LNCAP (cell line): ENCODE results near the gene CISH.

ENCODE experiments used
- CTCF ChIP-seq: fragments of 450-650 bp; IDR thresholded peaks from 2 replicates; pipeline ENCODE4 v1.5.1; 2017; ENCODE audit warnings: mild to moderate bottlenecking

CISH gene

GRCh38 chr3:50604628-50605588 lies 6.7 kb downstream of the CISH start:
- TF ChIP-seq CTCF: no peak

GRCh38 chr3:50604110-50604621 lies 7.4 kb downstream of the CISH start:
- TF ChIP-seq CTCF: no peak

GRCh38 chr3:50603261-50604109 lies 8.1 kb downstream of the CISH start:
- no peak for TF ChIP-seq CTCF

GRCh38 chr3:50602595-50603191 lies 8.9 kb downstream of the CISH start:
- TF ChIP-seq CTCF: no peak

GRCh38 chr3:50600841-50601591 lies 10.6 kb downstream of the CISH start:
- TF ChIP-seq CTCF: no peak

GRCh38 chr3:50600141-50600753 lies 11.3 kb downstream of the CISH start:
- TF ChIP-seq CTCF: no peak
